HG03432 (cell line): ENCODE results near the gene AUTS2.

Experiments used
- ATAC-seq: cut with Tn5 transposase; IDR thresholded peaks from one replicate; pipeline ENCODE4 v1.9.1; 2021; ENCODE audit warnings: mild to moderate bottlenecking, moderate library complexity; ENCODE audit not compliant: unreplicated experiment

The AUTS2 gene

DNA sequence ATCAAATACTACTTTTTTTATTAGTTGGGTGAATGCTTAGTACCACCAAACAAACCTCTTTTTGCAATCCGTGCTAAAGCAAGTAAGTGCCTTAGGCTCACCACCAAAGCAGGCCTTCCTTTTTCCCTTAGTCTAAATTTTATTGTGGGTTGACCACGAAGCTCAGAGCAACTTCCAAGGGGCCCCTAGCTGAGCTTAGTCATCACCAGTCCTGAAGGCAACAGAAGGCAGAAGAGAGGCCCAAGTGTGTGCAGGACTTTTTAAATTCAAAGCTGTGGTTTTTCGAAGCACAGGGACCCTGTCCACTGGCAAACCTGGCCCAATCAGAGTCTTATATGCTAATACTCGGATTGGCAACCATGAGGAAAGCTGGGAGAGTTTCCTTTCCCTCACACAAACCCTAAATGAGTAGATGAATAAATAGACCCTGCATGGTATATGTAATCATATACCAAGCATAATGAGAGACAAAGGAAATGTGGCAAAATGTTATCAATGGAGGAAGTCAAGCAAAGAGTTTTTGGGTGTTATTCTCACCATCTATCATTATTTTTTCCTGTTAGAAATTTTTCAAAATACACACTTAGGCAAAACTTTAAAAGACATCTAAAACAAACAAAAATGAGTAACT is 1080.5 kb downstream of the AUTS2 start:
- ATAC-seq: no peak

DNA sequence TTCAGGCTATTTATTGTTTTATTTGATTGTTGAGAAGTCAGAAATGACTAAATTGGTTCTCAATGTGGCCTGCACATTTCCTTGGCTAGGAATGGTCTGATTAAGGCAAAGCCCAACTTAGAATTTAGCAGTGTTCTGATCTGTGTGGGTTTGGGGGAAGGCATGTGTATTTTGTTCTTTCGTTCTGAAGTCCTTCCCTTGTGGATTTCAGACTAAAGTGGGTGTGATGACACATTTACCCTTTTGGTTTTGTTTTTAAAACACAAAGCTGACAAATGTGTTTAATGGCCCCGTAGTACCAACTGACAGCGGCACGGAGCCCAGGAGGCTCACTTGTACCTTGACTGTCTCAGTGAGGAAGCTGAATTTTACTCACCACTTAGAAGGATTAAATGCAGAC is 1081.4 kb downstream of the AUTS2 start:
- ATAC-seq: no peak

DNA sequence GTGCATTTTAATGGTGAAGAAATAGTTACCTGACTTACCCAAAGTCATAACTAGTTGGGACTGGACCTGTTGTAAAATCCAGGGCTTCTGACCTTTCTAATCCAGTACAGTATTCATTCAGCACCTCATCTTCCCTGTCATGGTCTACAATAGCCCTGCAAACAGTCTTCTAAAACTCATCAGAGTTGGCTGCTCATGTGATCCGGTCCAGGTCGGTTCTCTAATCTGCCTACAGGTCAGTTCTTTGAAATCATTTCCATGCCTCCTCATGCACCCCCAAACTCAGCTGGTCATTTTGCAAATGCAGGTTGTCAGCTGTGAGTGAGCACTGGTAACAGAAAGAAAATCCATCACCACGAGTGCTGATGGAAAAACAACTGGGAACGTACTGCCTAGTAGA is 1082.0 kb downstream of the AUTS2 start:
- ATAC-seq: no peak

GRCh38 chr7:70680743-70681468 is 1082.6 kb downstream of the AUTS2 start:
- ATAC-seq: no peak

DNA sequence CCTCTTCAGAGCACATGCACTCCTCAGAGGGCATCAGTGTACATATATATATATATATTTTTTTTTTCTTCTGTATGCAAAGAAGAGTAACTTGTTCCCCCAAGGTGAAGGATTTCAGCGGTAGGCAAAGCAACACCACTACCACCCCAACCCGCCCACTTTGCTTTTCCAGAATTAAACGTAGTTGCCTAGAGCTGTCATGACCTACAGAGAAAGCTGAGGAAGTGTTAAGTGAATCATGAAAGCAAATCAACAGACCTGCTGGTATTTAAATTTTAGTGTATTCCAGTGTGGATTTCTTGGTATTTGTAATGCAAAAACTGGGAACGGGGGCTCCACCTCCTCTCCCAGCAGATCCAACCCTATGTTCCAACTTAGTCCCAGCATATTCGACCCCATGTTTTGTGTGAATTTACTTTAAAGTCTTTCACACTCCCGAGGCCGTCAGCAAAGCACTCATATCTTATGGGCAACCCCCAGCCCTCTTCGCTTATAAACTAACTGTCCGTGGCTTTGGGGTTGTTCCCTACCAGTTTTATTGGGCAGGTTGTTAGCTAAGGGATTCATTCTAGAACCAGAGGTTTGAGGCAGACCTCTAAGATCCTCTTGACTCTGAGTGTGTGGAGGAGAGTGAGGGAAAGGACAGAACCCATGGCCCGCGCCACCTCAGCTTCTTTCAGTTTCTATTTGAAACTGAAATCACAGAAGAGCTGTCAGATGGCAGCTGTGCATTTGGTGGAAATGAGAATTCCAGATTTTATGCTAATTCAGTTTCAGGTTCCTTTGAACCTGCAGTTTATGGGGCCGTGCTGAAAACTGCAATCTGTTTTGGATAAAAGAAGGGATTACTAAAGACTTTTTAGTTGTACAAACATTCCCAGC is 1083.4 kb downstream of the AUTS2 start:
- peak; percentile 89 for ATAC-seq

- no peak for ATAC-seq
Measured at GRCh38 chr7:70684173-70684572, 1085.9 kb downstream of the AUTS2 start.

- no peak for ATAC-seq
Measured at GRCh38 chr7:70693321-70693685, 1095.0 kb downstream of the AUTS2 start.

- peak; percentile 81 for ATAC-seq
Measured at GRCh38 chr7:70693686-70694433, 1095.6 kb downstream of the AUTS2 start.

DNA sequence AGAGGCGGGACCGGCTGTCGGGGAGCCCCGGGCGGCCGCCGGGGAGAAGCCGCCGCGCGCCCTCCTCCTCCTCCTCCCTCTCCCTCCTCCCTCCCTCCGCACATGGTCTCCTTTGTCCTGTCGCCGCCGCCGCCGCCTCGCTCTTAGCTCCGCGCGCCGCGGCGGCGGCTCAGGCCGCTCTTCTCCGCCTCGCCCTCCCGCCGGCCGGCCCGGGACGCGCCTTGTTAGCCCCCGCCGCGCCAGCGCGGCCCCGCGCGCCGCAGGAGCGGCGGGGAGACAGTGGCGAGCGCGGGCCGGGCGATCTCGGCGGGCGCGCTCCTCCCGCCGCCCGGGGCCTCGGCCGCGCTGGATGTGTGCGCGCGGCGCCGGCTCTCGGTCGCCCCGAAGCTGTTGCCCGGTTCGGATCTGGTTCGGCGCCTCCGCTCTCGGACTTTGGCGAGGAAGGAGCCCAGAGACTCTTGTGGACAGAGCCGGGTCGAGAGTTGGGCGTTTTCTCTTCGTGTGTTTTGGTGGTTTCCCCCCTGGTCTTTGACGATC is 1096.2 kb downstream of the AUTS2 start:
- ATAC-seq: peak; percentile 41

DNA sequence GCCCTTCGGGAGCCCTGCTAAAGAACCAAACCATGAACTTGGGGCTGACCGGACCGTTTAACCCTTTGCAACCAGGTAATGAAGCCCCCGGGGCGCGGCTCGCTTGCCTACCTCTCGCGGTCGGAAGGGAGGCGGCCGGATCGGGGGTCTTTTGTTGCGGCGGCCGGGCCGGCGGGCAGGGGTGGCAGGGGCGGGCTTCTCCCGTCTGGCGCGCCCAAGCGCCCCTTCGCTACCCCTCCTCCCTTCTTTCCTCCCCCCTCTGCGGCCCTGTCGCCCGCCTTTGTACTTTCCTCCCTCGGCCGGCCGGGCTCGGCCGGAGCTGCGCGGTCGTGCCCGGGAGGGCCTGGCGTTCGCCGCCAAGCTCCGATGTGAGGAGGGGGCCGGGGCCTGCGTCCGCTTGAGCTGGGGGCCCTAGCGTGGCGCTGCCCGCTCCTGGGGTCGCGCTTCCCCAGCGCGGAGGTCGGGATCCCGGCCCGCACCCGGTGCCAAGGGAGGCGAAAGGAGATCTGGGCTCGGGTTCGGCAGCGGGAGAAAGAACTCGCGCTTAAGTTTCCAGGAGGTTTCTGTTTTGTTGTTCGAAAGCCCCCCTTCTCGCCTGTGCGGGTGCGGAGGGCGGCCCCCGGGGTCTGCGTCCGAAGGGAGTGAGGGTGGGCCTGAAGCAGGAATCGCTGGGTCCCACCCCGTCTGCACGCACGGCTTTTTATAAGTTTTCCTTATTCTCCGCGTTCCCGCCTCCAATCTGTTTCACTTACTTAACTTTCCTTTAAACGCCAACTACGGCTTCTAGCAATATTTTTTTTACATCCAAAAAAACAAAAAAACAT is 1096.9 kb downstream of the AUTS2 start:
- peak; percentile 8 for ATAC-seq

DNA sequence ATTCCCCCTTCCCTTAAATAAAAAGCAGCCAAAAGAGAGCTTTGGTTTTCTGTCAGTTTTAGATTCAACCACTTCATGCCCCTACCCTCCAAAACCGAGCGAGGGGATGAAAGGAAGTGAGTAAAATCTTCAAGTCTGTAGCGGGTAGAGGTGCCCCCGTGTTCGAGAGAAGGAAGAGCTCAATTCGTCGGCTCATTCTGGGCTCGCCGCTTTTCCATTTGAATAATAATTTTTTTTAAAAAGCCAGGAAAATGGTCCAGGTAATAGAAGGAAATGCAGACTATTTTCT is 1097.5 kb downstream of the AUTS2 start:
- ATAC-seq: no peak

- ATAC-seq: no peak
Measured at GRCh38 chr7:70696201-70696754, 1098.0 kb downstream of the AUTS2 start.

GRCh38 chr7:70698219-70698832 is 1100.1 kb downstream of the AUTS2 start:
- no peak for ATAC-seq

- no peak for ATAC-seq
Measured at GRCh38 chr7:70699271-70699670, 1101.0 kb downstream of the AUTS2 start.

- no peak for ATAC-seq
Measured at GRCh38 chr7:70700055-70700940, 1102.0 kb downstream of the AUTS2 start.

DNA sequence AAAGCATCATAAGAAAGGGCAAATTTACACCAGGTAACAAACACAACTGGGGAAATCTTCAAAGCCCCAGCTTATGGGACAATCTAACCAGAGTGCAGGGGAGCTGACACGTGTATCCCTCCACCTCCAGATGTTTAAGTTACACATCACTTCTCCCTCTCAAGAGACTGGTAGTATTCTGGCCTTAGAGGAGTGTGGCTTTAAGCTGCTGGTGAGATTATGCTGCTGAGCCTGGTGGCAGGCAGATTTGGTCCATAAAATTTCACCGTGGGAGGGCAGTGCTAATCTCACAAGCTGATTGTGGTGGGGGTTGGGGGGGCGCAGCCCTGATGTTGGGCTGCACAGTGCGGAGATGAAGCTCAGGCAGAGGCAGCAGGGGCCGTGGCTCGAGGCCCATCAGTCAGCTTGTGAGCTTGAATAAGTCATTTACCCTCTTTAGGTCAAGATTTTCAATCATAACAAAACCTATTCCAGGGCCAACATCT is 1102.7 kb downstream of the AUTS2 start:
- ATAC-seq: no peak

DNA sequence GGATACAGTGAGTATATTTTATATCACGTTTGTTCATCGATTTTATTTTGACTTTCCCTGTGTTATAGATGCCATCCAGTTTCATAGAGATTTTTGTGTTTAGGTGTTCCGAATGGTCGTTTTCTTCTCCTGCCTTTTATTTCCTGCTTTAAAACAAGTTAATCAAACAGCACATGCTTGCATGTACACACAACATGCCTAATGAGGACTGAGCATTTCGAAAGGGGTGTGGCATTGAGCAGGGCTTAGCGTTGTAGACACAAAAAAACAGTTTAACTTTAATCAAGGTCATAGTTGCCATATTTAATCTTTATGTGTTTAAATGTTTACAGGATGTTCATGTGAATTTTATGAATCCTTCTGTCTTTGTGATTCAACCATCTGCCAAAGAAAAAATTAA is 1103.2 kb downstream of the AUTS2 start:
- no peak for ATAC-seq

- no peak for ATAC-seq
Measured at GRCh38 chr7:70701991-70702390, 1103.7 kb downstream of the AUTS2 start.
